OCI-LY7 (cell line): ENCODE measurements around the gene NUDT21. TPM values are rescaled to one million over a fixed set of nuclear protein-coding genes. Genes with fewer than 3 reads are reported as not detected.

Experiments
- BruUV-seq: library from RNA; stranded (reverse); fragments of 400-500 nt; replicated peaks from 2 replicates; lab custom pipeline; 2021; lab: Mats Ljungman, UMichigan
- CTCF ChIA-PET: fragments of 300-600 bp; sonication (Branson Sonifier 250); formaldehyde crosslinking; loops from one replicate; lab custom pipeline; 2022; ENCODE audit warnings: antibody characterized with exemption; ENCODE audit not compliant: unreplicated experiment; lab: Charles Lee
- POLR2A ChIA-PET: fragments of 300-600 bp; sonication (Branson Sonifier 250); formaldehyde crosslinking; loops from one replicate; lab custom pipeline; 2022; ENCODE audit warnings: antibody characterized with exemption; lab: Charles Lee
- DNase-seq: peaks from one replicate; pipeline ENCODE4 v3.0.0-alpha.2; 2015; ENCODE audit warnings: low spot score
- H2AFZ ChIP-seq: fragments of 200-600 bp; sonication (generic), shearing (Covaris generic); 2 replicates; pipeline ENCODE4 v1.6.1; 2014; ENCODE audit warnings: mild to moderate bottlenecking, antibody characterized with exemption, low read length, moderate library complexity
- H3K27ac ChIP-seq: fragments of 200-600 bp; sonication (generic); 2 replicates; pipeline ENCODE4 v1.5.1; 2014; ENCODE audit warnings: mixed run types, low read depth, mild to moderate bottlenecking, moderate library complexity, low read length, inconsistent platforms; ENCODE audit not compliant: poor library complexity, severe bottlenecking
- H3K36me3 ChIP-seq: fragments of 200-600 bp; sonication (generic); 2 replicates; pipeline ENCODE4 v1.6.1; 2014; ENCODE audit warnings: mild to moderate bottlenecking, antibody characterized with exemption, low read length, moderate library complexity, mixed read lengths; ENCODE audit not compliant: insufficient read depth
- H3K4me1 ChIP-seq: fragments of 200-600 bp; sonication (generic); 2 replicates; pipeline ENCODE4 v1.5.1; 2014; ENCODE audit warnings: mild to moderate bottlenecking, low read length; ENCODE audit not compliant: insufficient read depth, poor library complexity, severe bottlenecking
- H3K4me2 ChIP-seq: fragments of 200-600 bp; sonication (generic); 2 replicates; pipeline ENCODE4 v1.6.1; 2014; ENCODE audit warnings: mild to moderate bottlenecking, low read length
- H3K4me3 ChIP-seq: fragments of 200-600 bp; sonication (generic); 2 replicates; pipeline ENCODE4 v1.5.1; 2014; ENCODE audit warnings: mild to moderate bottlenecking, low read depth, low read length; ENCODE audit not compliant: poor library complexity, severe bottlenecking
- H3K79me2 ChIP-seq: fragments of 200-600 bp; sonication (generic); 2 replicates; pipeline ENCODE4 v1.6.1; 2016; ENCODE audit warnings: low read depth, mild to moderate bottlenecking, low read length, moderate library complexity, mixed read lengths; ENCODE audit not compliant: insufficient read depth
- H3K9me2 ChIP-seq: fragments of 200-600 bp; sonication (generic); 2 replicates; pipeline ENCODE4 v1.6.1; 2016; ENCODE audit warnings: mild to moderate bottlenecking, low read length, mixed read lengths; ENCODE audit not compliant: insufficient read depth
- H3K9me3 ChIP-seq: fragments of 200-600 bp; sonication (generic); 2 replicates; pipeline ENCODE4 v1.6.1; 2014; ENCODE audit warnings: mild to moderate bottlenecking, mixed run types, low read length, mixed read lengths
- H4K20me1 ChIP-seq: fragments of 200-600 bp; sonication (generic); 2 replicates; pipeline ENCODE4 v1.6.1; 2014; ENCODE audit warnings: mild to moderate bottlenecking, antibody characterized with exemption, low read length, moderate library complexity, mixed read lengths; ENCODE audit not compliant: insufficient read depth
- CTCF ChIP-seq: fragments of 200-600 bp; sonication (generic); conservative IDR thresholded peaks from 2 replicates; pipeline ENCODE4 v1.5.1; 2014; ENCODE audit warnings: mild to moderate bottlenecking, antibody characterized with exemption, low read length, moderate library complexity, mixed read lengths
- EZH2phosphoT487 ChIP-seq: fragments of 200-600 bp; sonication (generic); IDR thresholded peaks from 2 replicates; pipeline ENCODE4 v1.6.1; 2018; ENCODE audit warnings: low read depth, borderline replicate concordance, mild to moderate bottlenecking, mixed run types, antibody characterized with exemption, low read length, moderate library complexity, mixed read lengths
- intact Hi-C: fragments of 100-400 bp; cut with micrococcal nuclease; formaldehyde crosslinking; loops from one replicate; pipeline ENCODE4 v1.10.0; 2022; ENCODE audit not compliant: unreplicated experiment
- total RNA-seq, 2 experiments: library from RNA; depleted of rRNA in 1 of 2; stranded (reverse); fragments of >200 nt in 1 of 2; shearing (Covaris generic) in 1 of 2; gene quantifications; 2 replicates each; pipeline ENCODE4 v1.2.3, GENCODE V29; 2014 to 2022

The NUDT21 gene
- total RNA-seq, 2 experiments from 2014 or later: 229 to 273 TPM

GRCh38 chr16:56424791-56425438, 26.2 kb downstream of the NUDT21 start:
- H4K20me1 ChIP-seq: peaks cover 5% of the 10 kb centered on the region; the same call in 1 of the 2 replicates
- no peaks in the 10 kb centered on the region for H3K9me2 ChIP-seq
- peak overlapping the region; percentile 88 for H3K4me3 ChIP-seq
- intact Hi-C loops: loop anchor here (2.0 kb wide), 1 partner anchor 26 kb away; the partner anchor contains the start of genes NUDT21 and OGFOD1
- ChIA-PET CTCF (no interaction called here), POLR2A (interaction anchor here (1.2 to 1.8 kb wide), 2 partner anchors 24 to 26 kb away, joined by 3 to 8 read pairs; partner anchors contain the start of genes NUDT21 and OGFOD1)
- H3K79me2 ChIP-seq: peaks cover 51% of the 10 kb centered on the region
- peak overlapping the region; percentile 90 for H3K4me2 ChIP-seq
- H3K36me3 ChIP-seq: peaks cover 13% of the 10 kb centered on the region
- H3K9me3 ChIP-seq: no peaks in the 10 kb centered on the region
- 0 out of 2 replicates have a peak overlapping the region, but pooled peaks have one; percentile 33 for H2AFZ ChIP-seq
- no TSS peak for BruUV-seq
- peak overlapping the region; percentile 72 for H3K27ac ChIP-seq
- DNase-seq: no peak
- H3K4me1 ChIP-seq: peaks cover 45% of the 10 kb centered on the region
- TF ChIP-seq EZH2phosphoT487 (no peak), CTCF (no peak)

DNA sequence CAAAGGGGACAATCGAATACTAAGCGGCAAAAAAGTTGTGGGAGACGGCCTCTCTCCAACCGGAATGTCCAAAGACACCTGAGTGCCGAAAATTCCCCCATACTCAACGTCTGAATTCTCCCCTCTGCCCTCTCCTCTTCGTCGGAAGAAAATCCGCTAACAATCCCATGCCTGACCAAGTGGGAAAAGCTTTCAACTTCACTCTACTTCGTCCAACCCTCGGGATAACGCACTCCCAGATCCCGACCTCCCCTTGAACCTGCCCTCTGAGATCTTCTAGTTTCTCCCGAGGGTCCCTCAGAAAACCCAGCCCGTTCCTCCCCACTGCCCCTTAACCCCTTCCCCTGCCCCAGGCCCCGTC, 26.7 kb downstream of the NUDT21 start:
- Histone ChIP-seq H3K9me3 (no peaks in the 10 kb centered on the region), H3K4me3 (peak overlapping the region; percentile 88), H3K36me3 (peaks cover 8% of the 10 kb centered on the region), H4K20me1 (peaks cover 5% of the 10 kb centered on the region; the same call in 1 of the 2 replicates), H2AFZ (no peak overlapping the region), H3K9me2 (no peaks in the 10 kb centered on the region), H3K4me1 (peaks cover 47% of the 10 kb centered on the region), H3K79me2 (peaks cover 57% of the 10 kb centered on the region), H3K4me2 (peak overlapping the region; percentile 90), H3K27ac (peak overlapping the region; percentile 72)
- ChIA-PET CTCF (no interaction called here), POLR2A (interaction anchor here (1.2 to 1.8 kb wide), 2 partner anchors 25 to 27 kb away, joined by 3 to 8 read pairs; partner anchors contain the start of genes NUDT21 and OGFOD1)
- no peak for DNase-seq
- TF ChIP-seq CTCF (no peak), EZH2phosphoT487 (no peak)
- no TSS peak for BruUV-seq
- intact Hi-C loops: loop anchor here (2.0 kb wide), 1 partner anchor 26 kb away; the partner anchor contains the start of genes NUDT21 and OGFOD1
